GM23338 (cell line): ENCODE data around the gene TPM3. TPM values are rescaled to one million over a fixed set of nuclear protein-coding genes. Genes with fewer than 3 reads are reported as not detected.

Source experiments
- CREB1 ChIP-seq: fragments of 250-450 bp; sonication (Bioruptor Pico); IDR thresholded peaks from 2 replicates; pipeline ENCODE4 v1.5.0; 2020; ENCODE audit warnings: low read depth, mild to moderate bottlenecking, moderate library complexity
- CTCF ChIP-seq, 2 experiments: fragments of 200-600 bp in 1 of 2; sonication (generic) in 1 of 2; conservative IDR thresholded peaks; 2 replicates each; pipeline versions ENCODE4 v1.5.1 to v1.6.1; 2016 to 2017; ENCODE audit warnings: antibody characterized with exemption in 2 of 2, low read depth in 2 of 2, mild to moderate bottlenecking in 2 of 2, moderate library complexity in 1 of 2
- EZH2 ChIP-seq: fragments of 200-600 bp; sonication (generic); IDR thresholded peaks from one replicate; pipeline ENCODE4 v1.8.0; 2017; ENCODE audit warnings: antibody characterized with exemption, mild to moderate bottlenecking, low read depth; ENCODE audit not compliant: unreplicated experiment
- EZH2phosphoT487 ChIP-seq: fragments of 200-600 bp; sonication (generic); IDR thresholded peaks from one replicate; pipeline ENCODE4 v1.8.1; 2018; ENCODE audit warnings: antibody characterized with exemption; ENCODE audit not compliant: unreplicated experiment
- NANOG ChIP-seq: IDR thresholded peaks from 2 replicates; pipeline ENCODE4 v1.6.1; 2016; ENCODE audit warnings: antibody characterized with exemption, borderline replicate concordance
- REST ChIP-seq: IDR thresholded peaks from one replicate; pipeline ENCODE4 v1.6.1; 2018; ENCODE audit warnings: antibody characterized with exemption; ENCODE audit not compliant: unreplicated experiment
- ZNF114 ChIP-seq: fragments of 250-450 bp; sonication (Bioruptor Pico); IDR thresholded peaks from 2 replicates; pipeline ENCODE4 v1.5.0; 2020; ENCODE audit warnings: mild to moderate bottlenecking, moderate library complexity
- ZNF331 ChIP-seq: fragments of 250-450 bp; sonication (Bioruptor Pico); IDR thresholded peaks from 2 replicates; pipeline ENCODE4 v1.5.0; 2020; ENCODE audit warnings: low read depth, mild to moderate bottlenecking, moderate library complexity
- ZNF462 ChIP-seq: fragments of 250-450 bp; sonication (Bioruptor Pico); IDR thresholded peaks from 2 replicates; pipeline ENCODE4 v1.5.0; 2020; ENCODE audit warnings: mild to moderate bottlenecking, moderate library complexity
- polyA plus RNA-seq: library from polyadenylated mRNA; unstranded; fragments of >200 nt; fragmentation: Nextera tagmentation; extraction: Ambion mirVana; gene quantifications from 2 replicates; pipeline ENCODE4 v1.2.1, GENCODE V29; 2016
- total RNA-seq: library from RNA; depleted of rRNA; stranded (reverse); fragments of >200 nt; shearing (Covaris generic); gene quantifications from 2 replicates; pipeline ENCODE4 v1.2.3, GENCODE V29; 2014

The TPM3 gene
- total and polyA plus RNA-seq, 2 experiments from 2014 or later: 544 to 747 TPM

- TF ChIP-seq ZNF462: no peak
- TF ChIP-seq ZNF331 (CRISPR knock-in tag): no peak
- no peak for TF ChIP-seq CTCF (conservative IDR thresholded peaks at IDR 0.05; ENCODE audit: low read depth in 2 of 2)
- TF ChIP-seq EZH2phosphoT487: no peak
- TF ChIP-seq NANOG: no peak
- no peak for TF ChIP-seq REST
- TF ChIP-seq ZNF114: no peak
- peak; percentile 83 for TF ChIP-seq CREB1
- no peak for TF ChIP-seq EZH2
Measured at GRCh38 chr1:154220071-154220969, 28.4 kb upstream of the TPM3 start, which contains the start of gene UBAP2L (continued).
